NCI-H2227 treated with DMSO at 0.1 percent for 48 hours (cell line): ENCODE data around the gene POC5.
"Not testable (repeated sequence)": the region's sequence is repeated elsewhere in the genome, so short reads cannot be mapped to it uniquely, and the experiment has no call there.

Experiments used
- DNase-seq: peaks from one replicate; lab custom pipeline; 2025; lab: John Stamatoyannopoulos, UW

The POC5 gene, protein sequence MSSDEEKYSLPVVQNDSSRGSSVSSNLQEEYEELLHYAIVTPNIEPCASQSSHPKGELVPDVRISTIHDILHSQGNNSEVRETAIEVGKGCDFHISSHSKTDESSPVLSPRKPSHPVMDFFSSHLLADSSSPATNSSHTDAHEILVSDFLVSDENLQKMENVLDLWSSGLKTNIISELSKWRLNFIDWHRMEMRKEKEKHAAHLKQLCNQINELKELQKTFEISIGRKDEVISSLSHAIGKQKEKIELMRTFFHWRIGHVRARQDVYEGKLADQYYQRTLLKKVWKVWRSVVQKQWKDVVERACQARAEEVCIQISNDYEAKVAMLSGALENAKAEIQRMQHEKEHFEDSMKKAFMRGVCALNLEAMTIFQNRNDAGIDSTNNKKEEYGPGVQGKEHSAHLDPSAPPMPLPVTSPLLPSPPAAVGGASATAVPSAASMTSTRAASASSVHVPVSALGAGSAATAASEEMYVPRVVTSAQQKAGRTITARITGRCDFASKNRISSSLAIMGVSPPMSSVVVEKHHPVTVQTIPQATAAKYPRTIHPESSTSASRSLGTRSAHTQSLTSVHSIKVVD

GRCh38 chr5:75717082-75717922, at the start of gene POC5:
TSS of gene POC5 (minus strand) at chr5:75717437. CDS start at chr5:75712937, 4,500 bp downstream.
- peak; percentile 95 for DNase-seq

GRCh38 chr5:75758116-75758515, 40.9 kb upstream of the POC5 start:
- DNase-seq: no peak

DNA sequence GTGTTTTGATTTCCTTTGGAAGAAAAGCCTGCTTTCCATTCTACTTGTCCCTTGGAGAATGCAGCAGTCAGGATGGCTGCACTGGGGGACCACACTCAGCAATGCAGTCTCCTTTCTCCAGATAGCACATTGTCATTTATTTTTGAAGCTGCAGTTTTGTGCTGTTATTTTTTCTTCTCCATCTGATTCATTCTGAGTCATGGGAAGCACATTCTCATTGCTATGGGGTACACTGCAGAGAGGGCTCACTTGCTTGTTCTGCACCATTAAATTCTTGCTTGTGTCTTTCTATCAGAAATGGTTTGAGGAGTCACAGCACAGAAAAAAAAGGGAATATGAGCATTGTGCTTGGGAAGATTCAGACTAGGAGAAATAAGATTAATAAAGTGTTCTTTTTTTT, 39.7 kb upstream of the POC5 start:
- DNase-seq: no peak

- DNase-seq: no peak
Observed at GRCh38 chr5:75756211-75756610, 39.0 kb upstream of the POC5 start.

DNA sequence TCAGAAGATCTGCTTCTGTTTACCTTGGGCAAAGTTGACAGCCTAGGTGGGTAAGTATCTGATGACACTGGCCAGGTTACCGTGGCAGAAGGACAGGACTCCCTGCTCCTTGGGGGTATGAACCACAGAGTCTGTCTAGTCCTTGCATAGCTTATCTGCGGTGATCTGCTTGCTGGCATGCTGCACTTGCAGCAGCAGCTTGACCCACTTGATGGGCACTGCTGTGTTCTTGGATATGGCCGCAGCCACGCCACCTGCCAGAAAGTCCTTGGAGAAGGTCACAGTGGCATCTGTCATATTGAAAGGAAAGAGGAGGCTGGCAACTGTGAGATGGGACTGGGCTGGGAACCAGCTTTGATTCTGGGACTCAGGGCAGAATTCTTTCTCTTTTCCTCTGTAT, 35.9 kb upstream of the POC5 start:
- no peak for DNase-seq

- DNase-seq: no peak
Observed at GRCh38 chr5:75744355-75744754, 27.1 kb upstream of the POC5 start.

GRCh38 chr5:75736273-75736672, 19.0 kb upstream of the POC5 start:
- no peak for DNase-seq

DNA sequence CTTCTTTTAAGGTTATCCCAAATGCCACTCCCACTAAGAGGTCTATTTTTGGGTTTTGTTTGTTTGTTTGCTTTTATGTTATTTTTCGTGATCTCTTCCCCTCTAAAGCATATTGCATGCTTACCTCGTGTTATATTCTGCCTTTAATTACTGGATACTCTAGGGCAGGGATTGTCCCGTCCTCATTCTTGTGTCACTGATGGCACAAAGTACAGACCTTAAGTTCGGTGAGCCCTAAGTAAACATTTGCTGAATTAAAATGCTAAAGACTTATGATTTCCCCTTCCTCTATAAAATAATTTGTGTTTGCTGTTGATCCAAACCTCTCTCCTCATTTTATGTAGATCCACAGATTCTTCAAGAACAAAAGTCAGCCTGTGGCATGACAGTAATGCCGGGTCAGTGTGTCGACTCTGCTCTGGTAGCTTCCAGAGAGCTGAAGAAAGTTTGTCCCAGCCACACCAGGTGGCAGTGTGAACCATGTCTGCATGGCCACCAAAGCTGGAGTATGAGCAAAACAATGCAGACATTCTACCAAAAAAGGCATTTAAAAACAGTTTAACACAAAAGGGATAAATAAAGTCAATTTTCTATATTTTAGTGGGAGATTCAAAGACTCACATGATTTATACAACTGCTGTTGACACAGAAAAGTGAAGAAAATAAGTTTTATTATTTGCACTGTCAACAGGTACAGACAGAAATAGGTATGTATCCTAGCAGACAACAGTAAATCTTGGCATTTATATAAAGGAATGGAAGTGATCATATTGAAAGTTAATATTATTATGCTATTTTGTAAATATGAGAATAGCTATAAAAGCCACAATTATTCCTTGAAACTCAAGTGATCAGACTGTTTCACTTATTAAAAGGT, 17.9 kb upstream of the POC5 start:
- no peak for DNase-seq

DNA sequence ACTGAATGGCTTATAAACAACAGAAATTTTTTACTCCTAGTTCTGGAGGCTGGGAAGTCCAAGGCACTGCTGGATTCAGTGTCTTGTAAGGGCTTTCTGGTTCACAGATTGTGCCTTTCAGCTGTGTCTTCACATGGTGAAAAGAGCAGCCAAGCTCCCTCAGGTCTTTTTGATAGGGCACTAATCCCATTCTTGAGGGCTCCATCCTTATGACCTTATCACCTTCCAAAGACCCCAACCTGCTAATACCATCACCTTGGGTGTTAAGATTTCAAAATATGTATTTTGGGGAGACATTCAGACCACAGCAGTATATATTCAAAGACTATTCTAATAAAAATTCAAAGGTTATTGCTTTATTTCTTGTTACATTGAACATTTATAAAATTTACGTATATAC, 16.5 kb upstream of the POC5 start:
- DNase-seq: no peak

DNA sequence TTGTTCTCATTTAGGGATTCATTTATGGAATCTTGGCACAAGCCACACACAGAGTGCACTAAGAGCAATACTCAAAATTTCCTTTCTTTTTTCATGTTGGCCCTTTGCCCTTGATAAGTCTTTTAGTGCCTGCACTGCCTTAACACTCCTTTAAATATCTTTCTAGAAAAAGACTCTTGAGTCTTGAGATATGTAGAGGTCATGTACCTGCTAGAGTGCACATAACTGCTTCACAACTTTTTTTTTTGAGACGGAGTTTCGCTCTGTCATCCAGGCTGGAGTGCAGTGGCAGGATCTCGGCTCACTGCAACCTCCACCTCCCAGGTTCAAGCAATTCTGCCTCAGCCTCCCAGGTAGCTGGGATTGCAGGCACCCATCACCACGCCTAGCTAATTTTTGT, 14.3 kb upstream of the POC5 start:
- not testable (repeated sequence) for DNase-seq

GRCh38 chr5:75729321-75729720, 12.1 kb upstream of the POC5 start:
- no peak for DNase-seq

DNA sequence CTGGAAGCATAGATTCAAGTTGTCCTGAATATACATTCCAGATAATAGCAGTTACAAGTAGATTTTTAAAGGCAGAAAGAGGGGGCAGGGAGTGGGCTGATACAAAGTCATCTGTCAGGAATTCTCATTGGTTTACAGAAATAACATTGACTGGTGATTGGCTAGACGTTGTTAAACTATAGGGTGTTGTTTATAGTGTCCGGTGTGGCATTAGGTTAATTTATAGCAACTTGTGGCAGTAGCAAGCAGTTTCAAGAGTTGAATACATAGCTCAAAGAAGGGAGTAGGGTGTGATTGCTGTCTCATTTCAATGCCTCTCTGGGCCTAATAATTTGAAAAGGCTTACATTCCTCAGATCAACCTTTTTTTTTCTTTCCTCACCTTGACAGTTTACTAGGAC, 10.7 kb upstream of the POC5 start:
- no peak for DNase-seq

GRCh38 chr5:75726224-75726623, 9.0 kb upstream of the POC5 start:
- not testable (repeated sequence) for DNase-seq

- no peak for DNase-seq
Observed at GRCh38 chr5:75723378-75723777, 6.1 kb upstream of the POC5 start.

GRCh38 chr5:75721573-75721972, 4.3 kb upstream of the POC5 start:
- DNase-seq: no peak

GRCh38 chr5:75720882-75721281, 3.6 kb upstream of the POC5 start:
- no peak for DNase-seq

DNA sequence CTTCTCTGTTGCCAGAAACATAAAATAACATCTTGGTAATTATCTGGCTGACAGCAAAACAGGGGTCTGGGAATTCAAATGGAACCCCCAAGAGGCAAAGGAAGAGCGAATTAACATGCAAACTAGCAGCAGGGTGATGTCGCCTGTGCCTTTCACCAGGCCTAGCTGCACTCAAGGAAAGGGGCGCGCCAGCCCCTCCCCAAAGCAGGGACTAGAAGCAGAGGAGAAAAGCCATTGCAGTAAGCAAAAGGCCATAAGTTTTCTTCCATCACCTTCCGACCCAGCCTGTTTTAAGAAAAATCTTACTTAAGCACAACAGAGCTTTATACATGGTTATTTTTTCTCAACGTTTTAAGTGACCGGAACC, 539 bp downstream of the POC5 start:
- no peak for DNase-seq

GRCh38 chr5:75712091-75712490, 5.1 kb downstream of the POC5 start:
- no peak for DNase-seq

- no peak for DNase-seq
Observed at GRCh38 chr5:75711151-75711550, 6.1 kb downstream of the POC5 start.

DNA sequence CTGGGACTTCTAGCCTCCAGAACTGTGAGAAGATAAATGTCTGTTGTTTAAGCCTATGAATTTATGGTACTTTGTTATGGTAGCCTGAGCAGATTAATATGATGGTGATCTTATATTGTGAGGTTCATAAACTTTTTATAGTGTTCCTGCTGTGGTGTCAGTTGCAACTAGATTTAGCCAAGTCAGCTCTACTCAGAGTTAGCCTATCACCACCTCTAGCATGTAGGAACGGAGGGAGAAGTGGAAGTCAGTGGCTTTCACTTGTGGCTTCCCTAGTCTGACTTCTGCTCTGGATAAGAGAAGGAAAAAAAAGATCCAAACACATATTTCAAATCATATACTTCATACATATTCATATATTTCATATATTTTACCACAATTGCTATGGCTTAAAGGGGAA, 6.6 kb downstream of the POC5 start:
- DNase-seq: no peak

DNA sequence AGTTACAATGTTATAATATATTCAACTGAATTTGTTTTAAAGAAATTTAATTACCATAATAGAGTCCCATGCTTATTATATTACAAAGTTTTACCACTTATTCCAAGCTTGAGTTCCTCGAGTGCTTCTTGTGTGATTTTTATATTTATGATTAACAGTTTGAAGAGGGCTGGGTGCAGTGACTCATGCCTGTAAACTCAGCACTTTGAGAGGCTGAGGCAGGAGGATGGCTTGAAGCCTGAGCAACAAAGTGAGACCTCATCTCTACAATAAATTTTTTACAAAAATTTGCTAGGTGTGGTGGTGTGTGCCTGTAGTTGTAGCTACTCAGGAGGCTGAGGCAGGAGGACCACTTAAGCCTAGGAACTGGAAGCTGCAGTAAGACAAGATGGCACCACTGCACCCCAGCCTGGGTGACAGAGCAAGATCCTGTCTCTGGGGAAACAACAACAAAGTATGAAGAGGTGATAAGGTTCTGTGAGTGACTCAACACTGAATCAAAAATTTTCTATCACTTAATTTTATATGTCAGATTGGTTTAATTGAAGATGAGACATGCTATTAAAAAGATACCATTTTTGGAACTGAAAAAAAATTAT, 9.2 kb downstream of the POC5 start:
- DNase-seq: no peak

- no peak for DNase-seq
Observed at GRCh38 chr5:75706775-75707174, 10.5 kb downstream of the POC5 start.
